Endodermal cell (in vitro differentiated cells): ENCODE data around the gene LDLRAD4. TPM values are rescaled to one million over a fixed set of nuclear protein-coding genes. Genes with fewer than 3 reads are reported as not detected.

Experiments
- DNase-seq: peaks from one replicate; pipeline ENCODE4 v3.0.0-alpha.2; 2017
- H3K27ac ChIP-seq: 2 replicates; pipeline ENCODE4 v1.5.1; 2013; ENCODE audit warnings: mild to moderate bottlenecking, low read depth, low read length, moderate library complexity
- H3K27me3 ChIP-seq: 2 replicates; pipeline ENCODE4 v1.6.1; 2013; ENCODE audit warnings: mild to moderate bottlenecking, low read length, moderate library complexity; ENCODE audit not compliant: insufficient read depth, control insufficient read depth, poor library complexity, severe bottlenecking
- H3K36me3 ChIP-seq: 2 replicates; pipeline ENCODE4 v1.7.0; 2013; ENCODE audit warnings: mild to moderate bottlenecking, low read length, moderate library complexity; ENCODE audit not compliant: control insufficient read depth, insufficient read depth
- H3K4me1 ChIP-seq: one replicate; pipeline ENCODE4 v1.7.0; 2013; ENCODE audit warnings: low read length; ENCODE audit not compliant: control insufficient read depth, insufficient read depth
- H3K4me3 ChIP-seq: 2 replicates; pipeline ENCODE4 v1.5.1; 2013; ENCODE audit warnings: mild to moderate bottlenecking, low read length, moderate library complexity
- H3K9ac ChIP-seq: 2 replicates; pipeline ENCODE4 v1.6.1; 2013; ENCODE audit warnings: mild to moderate bottlenecking, low read length, moderate library complexity; ENCODE audit not compliant: poor library complexity, severe bottlenecking; ENCODE audit errors: extremely low read depth
- H3K9me3 ChIP-seq: 2 replicates; pipeline ENCODE4 v1.6.1; 2013; ENCODE audit warnings: mild to moderate bottlenecking, low read length, moderate library complexity; ENCODE audit not compliant: control insufficient read depth
- H3K27ac Mint-ChIP-seq: 2 replicates; pipeline ENCODE4 v1.8.0; 2020; ENCODE audit warnings: mixed read lengths
- H3K27me3 Mint-ChIP-seq: 2 replicates; pipeline ENCODE4 v1.8.0; 2021; ENCODE audit warnings: mild to moderate bottlenecking, mixed read lengths; ENCODE audit not compliant: insufficient read depth
- H3K36me3 Mint-ChIP-seq: 2 replicates; pipeline ENCODE4 v1.8.0; 2020; ENCODE audit warnings: low read depth, mixed read lengths
- H3K4me1 Mint-ChIP-seq: 2 replicates; pipeline ENCODE4 v1.8.0; 2020; ENCODE audit warnings: mixed read lengths
- H3K4me3 Mint-ChIP-seq: 2 replicates; pipeline ENCODE4 v1.8.0; 2020; ENCODE audit warnings: mild to moderate bottlenecking, moderate library complexity, mixed read lengths
- H3K9me3 Mint-ChIP-seq: 2 replicates; pipeline ENCODE4 v1.8.0; 2020; ENCODE audit warnings: mild to moderate bottlenecking, mixed read lengths
- WGBS, 2 experiments: methylation state at CpG; one replicate each; pipeline versions ENCODE4 v1.1.5 to v1.1.7; 2013; ENCODE audit warnings: missing lambda C conversion rate in 2 of 2, mixed read lengths in 1 of 2; ENCODE audit not compliant: insufficient coverage in 1 of 2, insufficient read length in 1 of 2; 5-methylcytosine and 5-hydroxymethylcytosine counted together
- total RNA-seq, 2 donors: library from RNA; stranded (reverse); fragmentation: NEBNext Ultra II Directional in 1 of 2; extraction: Animal tissue kit (Norgen Biotek cat#: 25700) in 1 of 2; gene quantifications; 2 replicates in 1 of 2; 3 replicates in 1 of 2; pipeline ENCODE4 v1.2.1, GENCODE V29; 2021
- TF ChIP-seq, protein P1 (sequence below): fragments of 200-600 bp; sonication (generic); conservative IDR thresholded peaks from 2 replicates; pipeline ENCODE4 v1.5.0; 2021; ENCODE audit warnings: antibody characterized with exemption, mild to moderate bottlenecking

LDLRAD4 gene
- total RNA-seq, 2 donors from 2014 or later: 14.9 to 15.1 TPM

DNA sequence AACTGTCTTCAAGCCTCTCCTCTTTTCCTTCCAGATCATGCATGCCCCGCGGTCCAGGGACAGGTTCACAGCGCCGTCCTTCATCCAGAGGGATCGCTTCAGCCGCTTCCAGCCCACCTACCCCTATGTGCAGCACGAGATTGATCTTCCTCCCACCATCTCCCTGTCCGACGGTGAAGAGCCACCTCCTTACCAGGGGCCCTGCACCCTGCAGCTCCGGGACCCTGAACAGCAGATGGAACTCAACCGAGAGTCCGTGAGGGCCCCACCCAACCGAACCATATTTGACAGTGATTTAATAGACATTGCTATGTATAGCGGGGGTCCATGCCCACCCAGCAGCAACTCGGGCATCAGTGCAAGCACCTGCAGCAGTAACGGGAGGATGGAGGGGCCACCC lies 426.5 kb downstream of the LDLRAD4 start:
- peak; percentile 22 for DNase-seq
- no peaks in the 10 kb centered on the region for H3K4me1 ChIP-seq
- no peak overlapping the region for H3K4me3 ChIP-seq
- H3K9me3 Mint-ChIP-seq: no peaks in the 10 kb centered on the region
- no peaks in the 10 kb centered on the region for H3K36me3 ChIP-seq
- H3K27me3 ChIP-seq: no peaks in the 10 kb centered on the region
- no peaks in the 10 kb centered on the region for H3K9me3 ChIP-seq
- TF ChIP-seq, protein P1, sequence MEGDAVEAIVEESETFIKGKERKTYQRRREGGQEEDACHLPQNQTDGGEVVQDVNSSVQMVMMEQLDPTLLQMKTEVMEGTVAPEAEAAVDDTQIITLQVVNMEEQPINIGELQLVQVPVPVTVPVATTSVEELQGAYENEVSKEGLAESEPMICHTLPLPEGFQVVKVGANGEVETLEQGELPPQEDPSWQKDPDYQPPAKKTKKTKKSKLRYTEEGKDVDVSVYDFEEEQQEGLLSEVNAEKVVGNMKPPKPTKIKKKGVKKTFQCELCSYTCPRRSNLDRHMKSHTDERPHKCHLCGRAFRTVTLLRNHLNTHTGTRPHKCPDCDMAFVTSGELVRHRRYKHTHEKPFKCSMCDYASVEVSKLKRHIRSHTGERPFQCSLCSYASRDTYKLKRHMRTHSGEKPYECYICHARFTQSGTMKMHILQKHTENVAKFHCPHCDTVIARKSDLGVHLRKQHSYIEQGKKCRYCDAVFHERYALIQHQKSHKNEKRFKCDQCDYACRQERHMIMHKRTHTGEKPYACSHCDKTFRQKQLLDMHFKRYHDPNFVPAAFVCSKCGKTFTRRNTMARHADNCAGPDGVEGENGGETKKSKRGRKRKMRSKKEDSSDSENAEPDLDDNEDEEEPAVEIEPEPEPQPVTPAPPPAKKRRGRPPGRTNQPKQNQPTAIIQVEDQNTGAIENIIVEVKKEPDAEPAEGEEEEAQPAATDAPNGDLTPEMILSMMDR: no peak
- H3K27ac Mint-ChIP-seq: no peak overlapping the region
- WGBS, 2 experiments: 96 to 97% methylated on average over 11 to 16 of the region's 16 CpGs
- peaks cover 26% of the 10 kb centered on the region for H3K27me3 Mint-ChIP-seq
- H3K4me3 Mint-ChIP-seq: no peak overlapping the region
- no peak overlapping the region for H3K27ac ChIP-seq
- peaks cover 6% of the 10 kb centered on the region for H3K4me1 Mint-ChIP-seq
- no peaks in the 10 kb centered on the region for H3K36me3 Mint-ChIP-seq
- H3K9ac ChIP-seq: no peak overlapping the region

DNA sequence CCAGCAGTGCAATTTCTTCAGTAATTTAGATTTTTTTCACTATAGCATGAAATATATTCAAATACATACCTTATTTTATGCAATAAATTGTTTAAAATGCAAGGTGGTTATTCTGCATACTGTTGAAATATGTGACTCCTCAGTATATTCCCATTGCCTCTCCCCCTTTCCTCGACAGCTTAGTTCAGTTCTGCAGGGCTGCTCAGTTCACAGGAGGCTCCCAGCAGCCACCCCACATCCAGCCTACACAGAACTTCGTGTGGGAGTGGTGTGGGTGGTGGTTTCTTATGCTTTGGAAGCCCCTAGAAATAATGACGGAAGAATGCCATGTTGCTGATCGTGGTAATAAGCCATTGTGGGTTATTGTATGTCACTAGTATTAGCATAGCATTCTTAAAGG lies 428.1 kb downstream of the LDLRAD4 start:
- Mint-ChIP-seq H3K9me3 (no peaks in the 10 kb centered on the region), H3K36me3 (no peaks in the 10 kb centered on the region), H3K4me1 (peaks cover 6% of the 10 kb centered on the region), H3K27me3 (peaks cover 14% of the 10 kb centered on the region), H3K27ac (no peak overlapping the region), H3K4me3 (no peak overlapping the region)
- no peaks in the 10 kb centered on the region for H3K9me3 ChIP-seq
- H3K36me3 ChIP-seq: no peaks in the 10 kb centered on the region
- TF ChIP-seq, protein P1: no peak
- H3K4me3 ChIP-seq: no peak overlapping the region
- H3K9ac ChIP-seq: no peak overlapping the region
- DNase-seq: peak; percentile 27
- H3K27me3 ChIP-seq: no peaks in the 10 kb centered on the region
- no peaks in the 10 kb centered on the region for H3K4me1 ChIP-seq
- H3K27ac ChIP-seq: no peak overlapping the region
- 88% methylated on average over 3 of the region's 4 CpGs; no CpG with 5 or more reads in 1 of the 2 experiments for WGBS, 2 experiments

GRCh38 chr18:13647761-13648160 lies 429.2 kb downstream of the LDLRAD4 start:
- Histone ChIP-seq H3K9ac (no peak overlapping the region), H3K9me3 (no peaks in the 10 kb centered on the region), H3K27me3 (no peaks in the 10 kb centered on the region), H3K4me3 (no peak overlapping the region), H3K36me3 (no peaks in the 10 kb centered on the region), H3K4me1 (no peaks in the 10 kb centered on the region), H3K27ac (no peak overlapping the region)
- H3K27ac Mint-ChIP-seq: no peak overlapping the region
- DNase-seq: peak; percentile 33
- H3K9me3 Mint-ChIP-seq: no peaks in the 10 kb centered on the region
- H3K36me3 Mint-ChIP-seq: no peaks in the 10 kb centered on the region
- WGBS, 2 experiments: 93 to 100% methylated on average over 2 to 4 of the region's 4 CpGs
- TF ChIP-seq, protein P1: no peak
- H3K4me3 Mint-ChIP-seq: no peak overlapping the region
- peaks cover 6% of the 10 kb centered on the region for H3K4me1 Mint-ChIP-seq
- peaks cover 6% of the 10 kb centered on the region for H3K27me3 Mint-ChIP-seq
